ENCODE data around the gene CCDC3.
A peak's percentile ranks its signal among the peaks of the same experiment; 100 is the strongest.

CCDC3 gene

GRCh38 chr10:12862459-12862858, 139.1 kb downstream of the CCDC3 start:
- TF ChIP-seq Cebpa-rat (IDR thresholded peaks at IDR 0.05), result no peak
- Histone ChIP-seq H3K27me3 (no peaks in the 10 kb centered on the region), H3K4me2 (peak overlapping the region in 8 of 11 experiments; percentile 14 to 42 (median 31); a peak in 10 of 22 replicates), H3K4me1 (peaks cover 0 to 24% (median 13%) of the 10 kb centered on the region in 10 experiments; a peak in 14 of 20 replicates), H3K9me3 (replicated peaks in 1 of 11) (no peaks in the 10 kb centered on the region), H4K20me1 (no peaks in the 10 kb centered on the region), H3K9ac (no peak overlapping the region), H3K27ac (no peak overlapping the region), H3K4me3 (no peak overlapping the region), H3K36me3 (no peaks in the 10 kb centered on the region)

- TF ChIP-seq Cebpa-rat (IDR thresholded peaks at IDR 0.05), result no peak
Observed at GRCh38 chr10:12854988-12855387, 146.5 kb downstream of the CCDC3 start.

GRCh38 chr10:12852687-12853086, 148.8 kb downstream of the CCDC3 start:
- no peak overlapping the region for H3K4me3 ChIP-seq
- no peaks in the 10 kb centered on the region for H4K20me1 ChIP-seq
- TF ChIP-seq Cebpa-rat (IDR thresholded peaks at IDR 0.05), result no peak
- H3K36me3 ChIP-seq, result no peaks in the 10 kb centered on the region
- H3K9me3 ChIP-seq (replicated peaks in 1 of 11), result peaks cover 0 to 6% (median 4%) of the 10 kb centered on the region in 11 experiments; a peak in 7 of 22 replicates
- no peaks in the 10 kb centered on the region for H3K27me3 ChIP-seq
- H3K4me1 ChIP-seq, result peaks cover 7 to 43% (median 35%) of the 10 kb centered on the region in 10 experiments; a peak in 19 of 20 replicates
- peak overlapping the region in 3 of 11 experiments; percentile 58 to 62 (median 61); a peak in 5 of 22 replicates for H3K27ac ChIP-seq
- H3K9ac ChIP-seq, result no peak overlapping the region
- peak overlapping the region in 9 of 11 experiments; percentile 7 to 64 (median 53); a peak in 16 of 22 replicates for H3K4me2 ChIP-seq

More at GRCh38 chr10:12854988-12855387, 146.5 kb downstream of the CCDC3 start:
- Histone ChIP-seq H3K4me3 (no peak overlapping the region), H3K9ac (no peak overlapping the region), H4K20me1 (no peaks in the 10 kb centered on the region), H3K4me1 (peaks cover 0 to 21% (median 17%) of the 10 kb centered on the region in 10 experiments; a peak in 15 of 20 replicates), H3K27me3 (no peaks in the 10 kb centered on the region), H3K9me3 (replicated peaks in 1 of 11) (peaks cover 0 to 6% (median 4%) of the 10 kb centered on the region in 11 experiments; a peak in 7 of 22 replicates), H3K36me3 (no peaks in the 10 kb centered on the region), H3K4me2 (no peak overlapping the region), H3K27ac (no peak overlapping the region)

- no peaks in the 10 kb centered on the region for H3K36me3 ChIP-seq
- H3K4me1 ChIP-seq, result peaks cover 7 to 55% (median 39%) of the 10 kb centered on the region in 10 experiments; a peak in 19 of 20 replicates
- no peaks in the 10 kb centered on the region for H3K27me3 ChIP-seq
- peaks cover 0 to 6% (median 4%) of the 10 kb centered on the region in 11 experiments; a peak in 7 of 22 replicates for H3K9me3 ChIP-seq (replicated peaks in 1 of 11)
- peak overlapping the region; percentile 56 to 92 (median 80) for H3K4me2 ChIP-seq
- H3K27ac ChIP-seq, result peak overlapping the region in 4 of 11 experiments; percentile 20 to 65 (median 46); a peak in 7 of 22 replicates
- no peaks in the 10 kb centered on the region for H4K20me1 ChIP-seq
- H3K9ac ChIP-seq, result peak overlapping the region in 4 of 11 experiments; percentile 21 to 59 (median 46); a peak in 9 of 22 replicates
- peak overlapping the region in 5 of 10 experiments; percentile 1 to 36 (median 9); a peak in 3 of 20 replicates for H3K4me3 ChIP-seq
- TF ChIP-seq Cebpa-rat (IDR thresholded peaks at IDR 0.05), result no peak
Observed at GRCh38 chr10:12849319-12850181, 152.0 kb downstream of the CCDC3 start.

- TF ChIP-seq Cebpa-rat (IDR thresholded peaks at IDR 0.05), result no peak
- Histone ChIP-seq H4K20me1 (no peaks in the 10 kb centered on the region), H3K4me3 (peak overlapping the region in 1 of 10 experiments; percentile 22; a peak in 1 of 20 replicates), H3K27me3 (no peaks in the 10 kb centered on the region), H3K9me3 (replicated peaks in 1 of 11) (peaks cover 0 to 6% (median 4%) of the 10 kb centered on the region in 11 experiments; a peak in 7 of 22 replicates), H3K27ac (peak overlapping the region in 3 of 11 experiments; percentile 28 to 65 (median 64); a peak in 5 of 22 replicates), H3K4me1 (peaks cover 7 to 55% (median 39%) of the 10 kb centered on the region in 10 experiments; a peak in 19 of 20 replicates), H3K4me2 (peak overlapping the region; percentile 56 to 92 (median 80); a peak in 20 of 22 replicates), H3K9ac (peak overlapping the region in 4 of 11 experiments; percentile 21 to 59 (median 46); a peak in 4 of 22 replicates), H3K36me3 (no peaks in the 10 kb centered on the region)
Observed at GRCh38 chr10:12848439-12849173, 152.9 kb downstream of the CCDC3 start.

- no peak for TF ChIP-seq Cebpa-rat (IDR thresholded peaks at IDR 0.05)
- H3K4me3 ChIP-seq, result no peak overlapping the region
- H3K27ac ChIP-seq, result no peak overlapping the region
- no peaks in the 10 kb centered on the region for H4K20me1 ChIP-seq
- peaks cover 0 to 6% (median 4%) of the 10 kb centered on the region in 11 experiments; a peak in 7 of 22 replicates for H3K9me3 ChIP-seq (replicated peaks in 1 of 11)
- no peaks in the 10 kb centered on the region for H3K36me3 ChIP-seq
- peak overlapping the region in 2 of 11 experiments; percentile 88 to 91; a peak in 2 of 22 replicates for H3K4me2 ChIP-seq
- H3K27me3 ChIP-seq, result no peaks in the 10 kb centered on the region
- H3K4me1 ChIP-seq, result peaks cover 7 to 47% (median 30%) of the 10 kb centered on the region in 10 experiments; a peak in 19 of 20 replicates
- H3K9ac ChIP-seq, result no peak overlapping the region
Observed at GRCh38 chr10:12847361-12847975, 154.0 kb downstream of the CCDC3 start.

GRCh38 chr10:12846718-12847117, 154.8 kb downstream of the CCDC3 start:
- Histone ChIP-seq H3K4me2 (peak overlapping the region in 2 of 11 experiments; percentile 29 to 50; a peak in 3 of 22 replicates), H3K9ac (no peak overlapping the region), H3K27me3 (no peaks in the 10 kb centered on the region), H3K9me3 (replicated peaks in 1 of 11) (peaks cover 0 to 6% (median 4%) of the 10 kb centered on the region in 11 experiments; a peak in 7 of 22 replicates), H3K36me3 (no peaks in the 10 kb centered on the region), H3K4me3 (no peak overlapping the region), H4K20me1 (no peaks in the 10 kb centered on the region), H3K27ac (no peak overlapping the region), H3K4me1 (peaks cover 7 to 40% (median 26%) of the 10 kb centered on the region in 10 experiments; a peak in 19 of 20 replicates)
- TF ChIP-seq Cebpa-rat (IDR thresholded peaks at IDR 0.05), result 0 out of 22 replicates have a peak, but pooled peaks of 1 of the 11 experiments have one; percentile 9
